BLaER1 treated with 17β-estradiol and CSF1 and Interleukin-3, amounts not matched to agents 10 nM and 100 nM (cell line): ENCODE data around the gene DCDC2C.

Experiments
- H3K27ac ChIP-seq, 11 experiments: shearing (Covaris generic); formaldehyde crosslinking; 2 replicates each; pipeline ENCODE4 v1.8.1; 2022
- H3K27me3 ChIP-seq, 11 experiments: shearing (Covaris generic); formaldehyde crosslinking; 2 replicates each; pipeline ENCODE4 v1.8.1; 2022
- H3K36me3 ChIP-seq, 11 experiments: shearing (Covaris generic); formaldehyde crosslinking; 2 replicates each; pipeline ENCODE4 v1.8.1; 2022
- H3K4me1 ChIP-seq, 10 experiments: shearing (Covaris generic); formaldehyde crosslinking; 2 replicates each; pipeline ENCODE4 v1.8.1; 2022
- H3K4me2 ChIP-seq, 11 experiments: shearing (Covaris generic); formaldehyde crosslinking; 2 replicates each; pipeline ENCODE4 v1.8.1; 2022
- H3K4me3 ChIP-seq, 10 experiments: shearing (Covaris generic); formaldehyde crosslinking; 2 replicates each; pipeline ENCODE4 v1.8.1; 2022
- H3K9ac ChIP-seq, 11 experiments: shearing (Covaris generic); formaldehyde crosslinking; 2 replicates each; pipeline ENCODE4 v1.8.1; 2022
- H3K9me3 ChIP-seq, 11 experiments: shearing (Covaris generic); formaldehyde crosslinking; replicated peaks in 1 of 11; 2 replicates each; pipeline ENCODE4 v1.8.1; 2022
- H4K20me1 ChIP-seq, 11 experiments: shearing (Covaris generic); formaldehyde crosslinking; 2 replicates each; pipeline ENCODE4 v1.8.1; 2022
- Cebpa-rat ChIP-seq, 11 experiments: shearing (Covaris generic); IDR thresholded peaks; 2 replicates each; pipeline ENCODE4 v1.8.1; 2022

DCDC2C gene

GRCh38 chr2:3778851-3779495, 75.6 kb downstream of the DCDC2C start:
- peaks cover 0 to 10% (median 0%) of the 10 kb centered on the region in 11 experiments; a peak in 3 of 22 replicates for H3K27me3 ChIP-seq
- no peak overlapping the region for H3K9ac ChIP-seq
- peaks cover 21 to 47% (median 38%) of the 10 kb centered on the region in 11 experiments for H3K9me3 ChIP-seq
- no peak for TF ChIP-seq Cebpa-rat (IDR thresholded peaks at IDR 0.05)
- no peak overlapping the region for H3K4me3 ChIP-seq
- H3K4me2 ChIP-seq, result peak overlapping the region; percentile 65 to 88 (median 78); a peak in 20 of 22 replicates
- H4K20me1 ChIP-seq, result no peaks in the 10 kb centered on the region
- H3K4me1 ChIP-seq, result peaks cover 5 to 47% (median 42%) of the 10 kb centered on the region in 10 experiments; a peak in 19 of 20 replicates
- H3K36me3 ChIP-seq, result no peaks in the 10 kb centered on the region
- H3K27ac ChIP-seq, result peak overlapping the region in 2 of 11 experiments; percentile 81 to 83; a peak in 5 of 22 replicates

GRCh38 chr2:3779496-3780049, 76.2 kb downstream of the DCDC2C start:
- H3K4me1 ChIP-seq, result peaks cover 5 to 47% (median 42%) of the 10 kb centered on the region in 10 experiments; a peak in 19 of 20 replicates
- H3K27ac ChIP-seq, result peak overlapping the region in 6 of 11 experiments; percentile 65 to 83 (median 78); a peak in 10 of 22 replicates
- H3K4me3 ChIP-seq, result peak overlapping the region in 2 of 10 experiments; percentile 43 to 49; a peak in 1 of 20 replicates
- peaks cover 15 to 41% (median 32%) of the 10 kb centered on the region in 11 experiments for H3K9me3 ChIP-seq
- TF ChIP-seq Cebpa-rat (IDR thresholded peaks at IDR 0.05), result no peak
- H3K4me2 ChIP-seq, result peak overlapping the region; percentile 65 to 88 (median 78)
- no peaks in the 10 kb centered on the region for H4K20me1 ChIP-seq
- H3K36me3 ChIP-seq, result no peaks in the 10 kb centered on the region
- peaks cover 0 to 10% (median 0%) of the 10 kb centered on the region in 11 experiments; a peak in 3 of 22 replicates for H3K27me3 ChIP-seq
- peak overlapping the region in 5 of 11 experiments; percentile 5 to 75 (median 73); a peak in 8 of 22 replicates for H3K9ac ChIP-seq

GRCh38 chr2:3780477-3781402, 77.4 kb downstream of the DCDC2C start:
- Histone ChIP-seq H3K27me3 (peaks cover 0 to 10% (median 0%) of the 10 kb centered on the region in 11 experiments; a peak in 3 of 22 replicates), H3K4me3 (peak overlapping the region; percentile 41 to 61 (median 46); a peak in 17 of 20 replicates)
- no peak for TF ChIP-seq Cebpa-rat (IDR thresholded peaks at IDR 0.05)

GRCh38 chr2:3784731-3785130, 81.4 kb downstream of the DCDC2C start:
- Histone ChIP-seq H3K4me2 (no peak overlapping the region), H3K27me3 (peaks cover 0 to 4% (median 0%) of the 10 kb centered on the region in 11 experiments; a peak in 1 of 22 replicates), H3K4me1 (peaks cover 0 to 24% (median 19%) of the 10 kb centered on the region in 10 experiments; a peak in 18 of 20 replicates), H3K27ac (no peak overlapping the region), H3K9ac (no peak overlapping the region), H3K4me3 (no peak overlapping the region), H3K9me3 (no peaks in the 10 kb centered on the region), H3K36me3 (no peaks in the 10 kb centered on the region), H4K20me1 (no peaks in the 10 kb centered on the region)
- no peak for TF ChIP-seq Cebpa-rat (IDR thresholded peaks at IDR 0.05)

More at GRCh38 chr2:3780477-3781402, 77.4 kb downstream of the DCDC2C start:
- Histone ChIP-seq H4K20me1 (no peaks in the 10 kb centered on the region), H3K36me3 (no peaks in the 10 kb centered on the region), H3K27ac (peak overlapping the region in 9 of 11 experiments; percentile 47 to 83 (median 67); a peak in 18 of 22 replicates), H3K9ac (peak overlapping the region in 8 of 11 experiments; percentile 15 to 75 (median 56); a peak in 14 of 22 replicates), H3K9me3 (peaks cover 14 to 35% (median 26%) of the 10 kb centered on the region in 11 experiments), H3K4me1 (peaks cover 5 to 47% (median 42%) of the 10 kb centered on the region in 10 experiments; a peak in 19 of 20 replicates), H3K4me2 (peak overlapping the region; percentile 65 to 88 (median 78))

- H3K4me3 ChIP-seq, result no peak overlapping the region
- H3K9me3 ChIP-seq, result no peaks in the 10 kb centered on the region
- H3K4me2 ChIP-seq, result no peak overlapping the region
- H4K20me1 ChIP-seq, result no peaks in the 10 kb centered on the region
- H3K4me1 ChIP-seq, result peaks cover 0 to 18% (median 12%) of the 10 kb centered on the region in 10 experiments; a peak in 16 of 20 replicates
- H3K36me3 ChIP-seq, result no peaks in the 10 kb centered on the region
- H3K9ac ChIP-seq, result no peak overlapping the region
- TF ChIP-seq Cebpa-rat (IDR thresholded peaks at IDR 0.05), result no peak
- no peak overlapping the region for H3K27ac ChIP-seq
- no peaks in the 10 kb centered on the region for H3K27me3 ChIP-seq
These were observed 82.0 kb downstream of the DCDC2C start for GRCh38 chr2:3785220-3785889.

GRCh38 chr2:3785890-3786273, 82.5 kb downstream of the DCDC2C start:
- no peak for TF ChIP-seq Cebpa-rat (IDR thresholded peaks at IDR 0.05)
- Histone ChIP-seq H3K9ac (no peak overlapping the region), H4K20me1 (no peaks in the 10 kb centered on the region), H3K27ac (no peak overlapping the region), H3K4me3 (no peak overlapping the region), H3K36me3 (no peaks in the 10 kb centered on the region), H3K4me2 (no peak overlapping the region), H3K9me3 (no peaks in the 10 kb centered on the region), H3K4me1 (peaks cover 0 to 13% (median 7%) of the 10 kb centered on the region in 10 experiments; a peak in 14 of 20 replicates), H3K27me3 (no peaks in the 10 kb centered on the region)

GRCh38 chr2:3787768-3788167, 84.4 kb downstream of the DCDC2C start:
- no peaks in the 10 kb centered on the region for H3K36me3 ChIP-seq
- no peaks in the 10 kb centered on the region for H3K9me3 ChIP-seq
- H3K4me2 ChIP-seq, result no peak overlapping the region
- H3K4me3 ChIP-seq, result no peak overlapping the region
- no peaks in the 10 kb centered on the region for H3K4me1 ChIP-seq
- H3K27me3 ChIP-seq, result no peaks in the 10 kb centered on the region
- H3K9ac ChIP-seq, result no peak overlapping the region
- TF ChIP-seq Cebpa-rat (IDR thresholded peaks at IDR 0.05), result no peak
- no peaks in the 10 kb centered on the region for H4K20me1 ChIP-seq
- no peak overlapping the region for H3K27ac ChIP-seq

- Histone ChIP-seq H3K4me1 (no peaks in the 10 kb centered on the region), H3K27me3 (no peaks in the 10 kb centered on the region), H3K4me3 (no peak overlapping the region), H3K36me3 (no peaks in the 10 kb centered on the region), H3K9ac (no peak overlapping the region), H3K4me2 (no peak overlapping the region), H3K9me3 (no peaks in the 10 kb centered on the region), H4K20me1 (no peaks in the 10 kb centered on the region), H3K27ac (no peak overlapping the region)
- TF ChIP-seq Cebpa-rat (IDR thresholded peaks at IDR 0.05), result no peak
These were observed 85.9 kb downstream of the DCDC2C start for GRCh38 chr2:3789256-3789655.
